ENCODE measurements around the gene MRRF. TPM values are rescaled to one million over a fixed set of nuclear protein-coding genes. Genes with fewer than 3 reads are reported as not detected.

MRRF gene
- total RNA-seq, 2 donors from 2014 or later = 21.1 to 35.4 TPM

- Histone ChIP-seq H3K27me3 (replicated peaks; ENCODE audit: insufficient read depth) (no peaks in the 10 kb centered on the region), H3K4me1 (replicated peaks) (no peaks in the 10 kb centered on the region), H3K4me3 (no peak overlapping the region), H3K36me3 (no peaks in the 10 kb centered on the region), H3K27ac (no peak overlapping the region), H3K9me3 (no peaks in the 10 kb centered on the region)
- 64% methylated on average over 5 of the region's 5 CpGs for WGBS
- TF ChIP-seq POLR2AphosphoS5 (IDR thresholded peaks at IDR 0.05) (no peak), POLR2A (IDR thresholded peaks at IDR 0.05) (no peak), CTCF (IDR thresholded peaks at IDR 0.05) (no peak)
- no peak for DNase-seq (ENCODE audit: low spot score)
- intact Hi-C loops (cut with DNase I) = no loop called here
Measured at GRCh38 chr9:122339579-122339978, 74.9 kb downstream of the MRRF start.

DNA sequence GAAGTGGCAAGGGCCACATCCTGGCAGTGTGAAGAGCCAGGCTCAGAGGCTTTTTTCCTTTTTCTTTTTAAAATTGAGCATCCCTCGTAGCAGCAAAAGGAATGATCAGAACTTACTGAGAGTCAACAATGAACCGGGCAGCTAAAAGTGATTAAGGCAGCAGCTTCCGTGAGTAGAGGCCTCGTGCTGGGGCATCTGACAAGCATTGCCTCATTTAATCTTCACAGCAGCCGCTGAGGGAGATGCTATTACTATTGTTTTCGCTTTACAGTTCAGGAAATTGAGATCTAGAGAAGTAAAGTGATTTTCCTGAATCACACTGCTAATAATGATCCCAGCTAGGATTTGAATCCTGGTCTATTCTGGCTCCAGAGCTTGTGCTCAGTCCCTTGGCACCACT is 75.5 kb downstream of the MRRF start:
- H3K27me3 ChIP-seq (replicated peaks; ENCODE audit: insufficient read depth) = no peaks in the 10 kb centered on the region

DNA sequence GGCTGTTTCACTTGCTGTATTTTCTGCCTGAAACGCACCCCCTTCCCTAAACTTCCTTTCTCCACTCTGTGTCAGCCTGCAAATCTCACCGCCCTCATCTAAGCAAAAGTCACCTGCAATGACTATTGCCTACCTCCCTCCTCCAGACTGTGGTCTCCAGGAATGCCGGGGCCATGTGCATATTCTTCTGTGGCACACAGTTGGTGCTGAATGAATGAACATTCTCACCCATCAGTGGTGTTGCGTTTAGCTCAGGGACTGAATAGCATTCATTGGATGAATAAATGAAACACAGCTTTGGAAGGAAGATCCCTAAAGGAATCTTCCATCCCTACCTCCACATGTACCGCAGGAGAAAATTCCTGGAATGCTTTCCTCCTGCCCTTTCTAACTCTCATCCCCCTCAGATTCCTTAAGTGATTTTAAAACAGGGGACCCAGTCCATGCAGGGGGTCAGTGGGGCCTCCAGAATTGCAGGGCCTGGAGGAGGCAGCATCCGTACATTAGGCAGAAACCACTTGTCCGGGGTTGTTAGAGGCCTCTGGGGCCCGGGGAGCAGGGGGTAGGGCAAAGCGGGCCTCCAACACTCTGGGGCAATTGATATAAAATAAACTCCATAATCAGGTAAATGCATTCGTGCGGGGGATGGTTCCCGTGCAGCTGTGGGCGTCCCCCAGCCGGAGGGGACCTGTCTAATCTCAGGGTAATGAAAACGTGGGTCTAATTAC is 77.8 kb downstream of the MRRF start:
- Histone ChIP-seq H3K9me3 (no peaks in the 10 kb centered on the region), H3K36me3 (no peaks in the 10 kb centered on the region), H3K27ac (no peak overlapping the region), H3K27me3 (replicated peaks; ENCODE audit: insufficient read depth) (no peaks in the 10 kb centered on the region), H3K4me1 (replicated peaks) (no peaks in the 10 kb centered on the region), H3K4me3 (no peak overlapping the region)
- intact Hi-C loops (cut with DNase I) = no loop called here
- TF ChIP-seq CTCF (IDR thresholded peaks at IDR 0.05) = no peak
- no peak for TF ChIP-seq POLR2A (IDR thresholded peaks at IDR 0.05)
- no peak for TF ChIP-seq POLR2AphosphoS5 (IDR thresholded peaks at IDR 0.05)
- DNase-seq (ENCODE audit: low spot score) = no peak
- 71% methylated on average over 15 of the region's 15 CpGs for WGBS

More for the DNA sequence above, 75.5 kb downstream of the MRRF start:
- 70% methylated on average over 6 of the region's 6 CpGs for WGBS
- Histone ChIP-seq H3K9me3 (no peaks in the 10 kb centered on the region), H3K36me3 (no peaks in the 10 kb centered on the region), H3K27ac (no peak overlapping the region), H3K4me3 (no peak overlapping the region), H3K4me1 (replicated peaks) (no peaks in the 10 kb centered on the region)
- intact Hi-C loops (cut with DNase I) = no loop called here
- TF ChIP-seq CTCF (IDR thresholded peaks at IDR 0.05) (no peak), POLR2AphosphoS5 (IDR thresholded peaks at IDR 0.05) (no peak), POLR2A (IDR thresholded peaks at IDR 0.05) (no peak)
- no peak for DNase-seq (ENCODE audit: low spot score)

GRCh38 chr9:122346478-122347347 is 82.0 kb downstream of the MRRF start:
- Histone ChIP-seq H3K9me3 (no peaks in the 10 kb centered on the region), H3K27ac (peak overlapping the region in 1 of 2 donors; percentile 49), H3K27me3 (replicated peaks; ENCODE audit: insufficient read depth) (no peaks in the 10 kb centered on the region), H3K36me3 (no peaks in the 10 kb centered on the region), H3K4me1 (replicated peaks) (no peaks in the 10 kb centered on the region), H3K4me3 (peak overlapping the region; percentile 38 to 43)
- WGBS = 2% methylated on average over 33 of the region's 90 CpGs
- intact Hi-C loops (cut with DNase I) = no loop called here
- TF ChIP-seq POLR2A (IDR thresholded peaks at IDR 0.05) (no peak), CTCF (IDR thresholded peaks at IDR 0.05) (peak in 1 of 4 experiments; percentile 2)
- peak; percentile 20 for DNase-seq (ENCODE audit: low spot score)

All from prostate gland (tissue), 2 donors.